ENCODE measurements around the gene ARL8B. TPM values are rescaled to one million over a fixed set of nuclear protein-coding genes. Genes with fewer than 3 reads are reported as not detected.
"Not testable (repeated sequence)": the region's sequence is repeated elsewhere in the genome, so short reads cannot be mapped to it uniquely, and the experiment has no call there.

The ARL8B gene
- total RNA-seq, 1 donor from 2014 or later, result 145 TPM

- no peaks in the 10 kb centered on the region for H3K27me3 ChIP-seq (ENCODE audit: control insufficient read depth, insufficient read depth, low read length)
- TF ChIP-seq, protein P1, sequence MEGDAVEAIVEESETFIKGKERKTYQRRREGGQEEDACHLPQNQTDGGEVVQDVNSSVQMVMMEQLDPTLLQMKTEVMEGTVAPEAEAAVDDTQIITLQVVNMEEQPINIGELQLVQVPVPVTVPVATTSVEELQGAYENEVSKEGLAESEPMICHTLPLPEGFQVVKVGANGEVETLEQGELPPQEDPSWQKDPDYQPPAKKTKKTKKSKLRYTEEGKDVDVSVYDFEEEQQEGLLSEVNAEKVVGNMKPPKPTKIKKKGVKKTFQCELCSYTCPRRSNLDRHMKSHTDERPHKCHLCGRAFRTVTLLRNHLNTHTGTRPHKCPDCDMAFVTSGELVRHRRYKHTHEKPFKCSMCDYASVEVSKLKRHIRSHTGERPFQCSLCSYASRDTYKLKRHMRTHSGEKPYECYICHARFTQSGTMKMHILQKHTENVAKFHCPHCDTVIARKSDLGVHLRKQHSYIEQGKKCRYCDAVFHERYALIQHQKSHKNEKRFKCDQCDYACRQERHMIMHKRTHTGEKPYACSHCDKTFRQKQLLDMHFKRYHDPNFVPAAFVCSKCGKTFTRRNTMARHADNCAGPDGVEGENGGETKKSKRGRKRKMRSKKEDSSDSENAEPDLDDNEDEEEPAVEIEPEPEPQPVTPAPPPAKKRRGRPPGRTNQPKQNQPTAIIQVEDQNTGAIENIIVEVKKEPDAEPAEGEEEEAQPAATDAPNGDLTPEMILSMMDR (IDR thresholded peaks at IDR 0.05; ENCODE audit: insufficient read depth, low read length, severe bottlenecking), result no peak
- H3K36me3 ChIP-seq (ENCODE audit: control insufficient read depth, insufficient read depth, low read length), result peaks cover 4% of the 10 kb centered on the region
- H3K4me3 ChIP-seq (ENCODE audit: low read depth, low read length), result no peak overlapping the region
- DNase-seq (ENCODE audit: low read depth) (peak; percentile 20), FAIRE-seq (no peak)
Observed at GRCh38 chr3:5143464-5143863, 21.4 kb downstream of the ARL8B start.

GRCh38 chr3:5144316-5144994 is 22.4 kb downstream of the ARL8B start:
- Histone ChIP-seq H3K27me3 (ENCODE audit: control insufficient read depth, insufficient read depth, low read length) (no peaks in the 10 kb centered on the region), H3K36me3 (ENCODE audit: control insufficient read depth, insufficient read depth, low read length) (peaks cover 4% of the 10 kb centered on the region), H3K4me3 (ENCODE audit: low read depth, low read length) (no peak overlapping the region)
- peak; percentile 45 for DNase-seq (ENCODE audit: low read depth)
- FAIRE-seq, result no peak
- TF ChIP-seq, protein P1 (IDR thresholded peaks at IDR 0.05; ENCODE audit: insufficient read depth, low read length, severe bottlenecking), result no peak

DNA sequence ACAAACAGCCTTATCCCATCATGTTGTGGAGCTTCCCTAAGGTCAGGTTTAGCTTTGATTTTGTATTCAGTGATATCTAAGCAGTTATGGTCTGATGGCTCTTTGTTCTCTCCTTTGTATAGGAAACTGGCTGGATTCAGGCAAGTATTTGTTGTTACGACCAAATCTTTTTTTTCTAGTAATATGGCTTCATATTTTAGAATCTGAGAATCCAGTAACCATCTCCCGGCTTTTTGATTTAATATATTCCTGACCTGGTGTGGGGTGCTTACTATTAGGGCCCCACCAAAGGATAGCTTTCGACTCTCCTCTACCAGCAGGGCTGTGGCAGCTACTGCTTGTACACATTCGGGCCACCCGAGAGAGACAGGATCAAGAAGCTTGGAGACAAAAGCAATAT is 23.0 kb downstream of the ARL8B start:
- FAIRE-seq, result no peak
- TF ChIP-seq, protein P1 (IDR thresholded peaks at IDR 0.05; ENCODE audit: insufficient read depth, low read length, severe bottlenecking), result no peak
- H3K4me3 ChIP-seq (ENCODE audit: low read depth, low read length), result no peak overlapping the region
- DNase-seq (ENCODE audit: low read depth), result no peak
- H3K36me3 ChIP-seq (ENCODE audit: control insufficient read depth, insufficient read depth, low read length), result peaks cover 4% of the 10 kb centered on the region
- no peaks in the 10 kb centered on the region for H3K27me3 ChIP-seq (ENCODE audit: control insufficient read depth, insufficient read depth, low read length)

GRCh38 chr3:5147152-5147551 is 25.1 kb downstream of the ARL8B start:
- H3K4me3 ChIP-seq (ENCODE audit: low read depth, low read length); H3K36me3 ChIP-seq (ENCODE audit: control insufficient read depth, insufficient read depth, low read length); DNase-seq (ENCODE audit: low read depth); H3K27me3 ChIP-seq (ENCODE audit: control insufficient read depth, insufficient read depth, low read length); FAIRE-seq: not testable (repeated sequence)

DNA sequence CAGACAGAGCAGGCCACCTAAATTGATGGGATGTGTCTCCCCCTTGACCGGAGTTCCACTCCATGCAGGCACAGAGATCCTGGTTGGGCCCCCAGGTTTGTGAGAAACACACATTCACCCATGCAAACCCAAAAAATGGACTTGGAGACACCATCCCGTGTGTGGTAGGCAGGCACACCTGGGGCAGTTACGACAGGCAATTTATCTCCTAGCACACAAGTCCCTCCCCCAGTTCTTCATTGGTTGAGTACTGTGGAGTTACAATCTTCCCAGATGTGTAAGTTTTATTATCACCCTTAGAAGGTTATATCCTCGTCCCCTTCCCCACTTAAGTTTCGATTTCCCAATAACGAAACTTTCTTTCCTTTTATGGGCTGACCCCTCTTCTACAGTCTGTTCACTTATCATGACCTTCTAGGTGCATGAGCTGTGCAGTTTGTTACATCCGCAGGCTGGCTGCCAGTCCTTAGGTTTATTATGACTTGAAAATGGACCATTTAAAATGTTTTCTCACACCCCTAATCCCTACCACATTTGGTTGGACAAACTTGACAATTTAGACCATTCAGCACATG is 27.3 kb downstream of the ARL8B start:
- TF ChIP-seq, protein P1 (IDR thresholded peaks at IDR 0.05; ENCODE audit: insufficient read depth, low read length, severe bottlenecking), result no peak
- DNase-seq (ENCODE audit: low read depth) (no peak), FAIRE-seq (no peak)
- no peak overlapping the region for H3K4me3 ChIP-seq (ENCODE audit: low read depth, low read length)
- no peaks in the 10 kb centered on the region for H3K36me3 ChIP-seq (ENCODE audit: control insufficient read depth, insufficient read depth, low read length)
- H3K27me3 ChIP-seq (ENCODE audit: control insufficient read depth, insufficient read depth, low read length), result no peaks in the 10 kb centered on the region

DNA sequence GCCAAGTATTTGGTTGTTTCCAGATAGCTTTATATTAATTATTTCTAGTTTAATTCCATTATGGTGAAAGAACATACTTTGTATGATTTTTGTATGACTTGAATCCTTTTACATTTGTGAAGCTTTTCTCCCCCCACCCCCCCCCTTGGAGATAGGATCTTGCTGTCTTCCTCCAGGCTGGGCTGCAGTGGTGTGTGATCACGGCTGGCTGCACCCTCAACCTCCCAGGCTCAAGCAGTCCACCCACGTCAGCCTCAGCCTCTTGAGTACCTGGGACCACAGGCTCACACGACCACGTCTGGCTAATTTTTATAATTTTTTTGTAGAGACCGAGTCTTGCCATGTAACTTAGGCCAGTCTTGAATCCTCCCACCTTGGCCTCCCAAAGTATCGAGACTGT is 29.5 kb downstream of the ARL8B start:
- no peak for DNase-seq (ENCODE audit: low read depth)
- Histone ChIP-seq H3K4me3 (ENCODE audit: low read depth, low read length) (no peak overlapping the region), H3K27me3 (ENCODE audit: control insufficient read depth, insufficient read depth, low read length) (no peaks in the 10 kb centered on the region), H3K36me3 (ENCODE audit: control insufficient read depth, insufficient read depth, low read length) (no peaks in the 10 kb centered on the region)
- FAIRE-seq, result no peak
- TF ChIP-seq, protein P1 (IDR thresholded peaks at IDR 0.05; ENCODE audit: insufficient read depth, low read length, severe bottlenecking), result no peak

All from bronchial epithelial cell (primary cell).